Measurements from ENCODE around the gene BPIFB6. TPM values are rescaled to one million over a fixed set of nuclear protein-coding genes. Genes with fewer than 3 reads are reported as not detected.

Gene BPIFB6
- total and polyA plus RNA-seq, 2 donors (not counting 3 experiments of a cell fraction or from before 2014, with no cell fraction given), result not detected

DNA sequence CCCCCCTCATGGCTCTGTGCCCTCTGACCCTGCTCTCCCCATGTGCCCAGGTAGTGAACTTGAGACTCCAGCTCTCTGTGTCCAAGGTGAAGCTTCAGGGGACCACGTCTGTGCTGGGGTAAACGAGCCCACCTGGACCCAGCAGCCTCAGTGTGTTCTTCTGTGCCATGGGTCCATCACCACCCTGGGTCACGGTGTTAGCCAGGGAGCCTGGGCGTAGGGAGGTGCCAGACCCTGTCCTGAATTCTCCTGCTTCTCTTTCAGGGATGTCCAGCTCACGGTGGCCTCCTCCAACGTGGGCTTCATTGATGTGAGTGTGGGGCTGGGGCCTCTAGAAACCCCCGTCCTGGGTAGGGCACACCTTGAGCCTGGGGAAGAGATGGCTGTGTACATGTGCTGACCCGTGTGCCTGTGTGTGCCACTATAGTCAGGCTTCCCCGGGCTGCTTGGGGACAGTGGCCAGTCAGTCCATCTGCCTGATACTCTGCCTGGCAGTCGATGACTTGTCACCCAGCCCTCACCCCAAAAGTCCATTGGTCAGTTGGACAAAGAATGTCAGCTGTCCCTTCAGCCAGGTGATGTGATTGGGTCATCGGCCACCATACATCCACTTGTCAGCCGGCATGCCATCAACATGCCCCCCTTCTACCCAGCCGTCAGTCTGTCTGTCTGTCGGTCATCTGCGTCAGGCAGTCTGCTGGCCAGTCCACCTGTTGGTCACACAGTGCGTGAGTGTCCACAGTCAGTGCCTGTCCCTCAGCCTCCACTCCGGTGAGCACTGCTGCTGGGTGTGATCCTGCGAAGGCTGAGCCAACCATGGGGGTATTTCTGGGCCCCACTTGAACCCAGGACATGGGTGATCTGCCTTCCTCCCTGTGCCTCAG, 10.9 kb upstream of the BPIFB6 start:
- dilution Hi-C loops (cut with MboI; ENCODE audit: extremely low pct_ligation_motif_present, low sequenced_read_pairs), result no loop called here

More for the DNA sequence above, 10.9 kb upstream of the BPIFB6 start:
- H3K4me1 ChIP-seq (ENCODE audit: control insufficient read depth, extremely low read depth, insufficient read depth, low read length), result no peaks in the 10 kb centered on the region
- CTCF ChIA-PET, result no interaction called here
- no peaks in the 10 kb centered on the region for H4K20me1 ChIP-seq (replicated peaks; ENCODE audit: control insufficient read depth, extremely low read depth, insufficient read depth, low read length)
- H3K4me2 ChIP-seq (ENCODE audit: insufficient read depth, low read length), result no peak overlapping the region
- no peaks in the 10 kb centered on the region for H3K27me3 ChIP-seq (ENCODE audit: control insufficient read depth in 2 of 2, insufficient read depth in 2 of 2, low read length in 2 of 2)
- no TSS peak for BruUV-seq (replicated peaks)
- H3K79me2 ChIP-seq (ENCODE audit: control insufficient read depth, insufficient read depth, low read length), result no peaks in the 10 kb centered on the region
- no peak overlapping the region for H3K27ac ChIP-seq (ENCODE audit: insufficient read depth, low read depth, low read length)
- no peaks in the 10 kb centered on the region for H3K36me3 ChIP-seq (ENCODE audit: control insufficient read depth in 2 of 2, extremely low read depth in 1 of 2, insufficient read depth in 2 of 2, low read length in 2 of 2)
- H3K9ac ChIP-seq (replicated peaks; ENCODE audit: extremely low read depth, insufficient read depth, low read length), result no peak overlapping the region
- POLR2A ChIA-PET, result no interaction called here
- H3K4me3 ChIP-seq (replicated peaks in 1 of 3; ENCODE audit: insufficient read depth in 1 of 3, low read depth in 1 of 3, low read length in 3 of 3), result no peak overlapping the region
- intact Hi-C loops (cut with micrococcal nuclease), result no loop called here
- H3K9me1 ChIP-seq (replicated peaks; ENCODE audit: control insufficient read depth, extremely low read depth, insufficient read depth, low read length), result no peaks in the 10 kb centered on the region
- no peaks in the 10 kb centered on the region for H3K9me3 ChIP-seq (replicated peaks; ENCODE audit: control insufficient read depth, insufficient read depth, low read length)
- no peak overlapping the region for H2AFZ ChIP-seq (ENCODE audit: low read depth, low read length)
- TF ChIP-seq, protein P1, sequence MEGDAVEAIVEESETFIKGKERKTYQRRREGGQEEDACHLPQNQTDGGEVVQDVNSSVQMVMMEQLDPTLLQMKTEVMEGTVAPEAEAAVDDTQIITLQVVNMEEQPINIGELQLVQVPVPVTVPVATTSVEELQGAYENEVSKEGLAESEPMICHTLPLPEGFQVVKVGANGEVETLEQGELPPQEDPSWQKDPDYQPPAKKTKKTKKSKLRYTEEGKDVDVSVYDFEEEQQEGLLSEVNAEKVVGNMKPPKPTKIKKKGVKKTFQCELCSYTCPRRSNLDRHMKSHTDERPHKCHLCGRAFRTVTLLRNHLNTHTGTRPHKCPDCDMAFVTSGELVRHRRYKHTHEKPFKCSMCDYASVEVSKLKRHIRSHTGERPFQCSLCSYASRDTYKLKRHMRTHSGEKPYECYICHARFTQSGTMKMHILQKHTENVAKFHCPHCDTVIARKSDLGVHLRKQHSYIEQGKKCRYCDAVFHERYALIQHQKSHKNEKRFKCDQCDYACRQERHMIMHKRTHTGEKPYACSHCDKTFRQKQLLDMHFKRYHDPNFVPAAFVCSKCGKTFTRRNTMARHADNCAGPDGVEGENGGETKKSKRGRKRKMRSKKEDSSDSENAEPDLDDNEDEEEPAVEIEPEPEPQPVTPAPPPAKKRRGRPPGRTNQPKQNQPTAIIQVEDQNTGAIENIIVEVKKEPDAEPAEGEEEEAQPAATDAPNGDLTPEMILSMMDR (IDR thresholded peaks at IDR 0.05; ENCODE audit: extremely low read depth in 1 of 2, insufficient read depth in 1 of 2, low read depth in 1 of 2, low read length in 2 of 2), result no peak
- TF ChIP-seq EZH2 (IDR thresholded peaks at IDR 0.05; ENCODE audit: borderline replicate concordance, low read depth, low read length, severe bottlenecking) (no peak), GATA2 (IDR thresholded peaks at IDR 0.05; ENCODE audit: insufficient read depth, insufficient read length, low read depth, low read length) (no peak), POLR2AphosphoS5 (IDR thresholded peaks at IDR 0.05; ENCODE audit: insufficient read depth, low read depth, low read length) (no peak), JUN (IDR thresholded peaks at IDR 0.05; ENCODE audit: borderline replicate concordance, insufficient read depth, insufficient read length, low read depth) (no peak), FOS (IDR thresholded peaks at IDR 0.05; ENCODE audit: borderline replicate concordance, insufficient read depth, low read length) (no peak), POLR2A (IDR thresholded peaks at IDR 0.05; ENCODE audit: low read depth, low read length) (no peak), MYC (IDR thresholded peaks at IDR 0.05; ENCODE audit: low read depth, low read length) (no peak)
- TF ChIP-seq, protein P2, sequence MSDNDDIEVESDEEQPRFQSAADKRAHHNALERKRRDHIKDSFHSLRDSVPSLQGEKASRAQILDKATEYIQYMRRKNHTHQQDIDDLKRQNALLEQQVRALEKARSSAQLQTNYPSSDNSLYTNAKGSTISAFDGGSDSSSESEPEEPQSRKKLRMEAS (IDR thresholded peaks at IDR 0.05; ENCODE audit: insufficient read depth, insufficient read length), result no peak
- DNase-seq (ENCODE audit: low read depth, low spot score) (no peak), FAIRE-seq (no peak)

Data from endothelial cell of umbilical vein (primary cell).